Measurements from ENCODE around the gene NRN1L.
"Not testable (repeated sequence)": the region's sequence is repeated elsewhere in the genome, so short reads cannot be mapped to it uniquely, and the experiment has no call there.

Gene NRN1L

DNA sequence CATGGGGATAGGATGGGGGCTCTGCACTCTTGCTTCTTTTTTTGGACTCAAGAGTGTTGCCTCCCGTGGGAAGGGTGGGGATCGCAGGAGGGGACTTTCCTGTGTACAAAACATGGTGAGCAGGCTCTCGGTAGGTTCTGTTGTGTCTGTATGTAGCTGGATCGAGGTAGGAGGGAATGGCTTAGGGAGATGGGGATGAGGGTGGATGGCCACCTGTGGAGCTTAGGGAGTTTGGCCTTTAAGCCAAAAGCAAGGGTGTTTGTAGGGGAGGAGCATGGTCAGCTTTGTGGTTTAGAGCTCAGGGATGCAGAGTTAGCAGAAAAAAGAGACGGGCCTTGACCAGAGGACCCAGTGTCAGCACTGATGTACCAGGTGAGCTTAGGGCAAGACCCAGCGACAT lies 22.8 kb upstream of the NRN1L start:
- no peak for DNase-seq

GRCh38 chr16:67862623-67863583 lies 21.8 kb upstream of the NRN1L start:
- no peak for DNase-seq

- DNase-seq: not testable (repeated sequence)
These were observed 20.6 kb upstream of the NRN1L start for GRCh38 chr16:67864044-67864443.

GRCh38 chr16:67864594-67864993 lies 20.1 kb upstream of the NRN1L start:
- no peak for DNase-seq

GRCh38 chr16:67865318-67865717 lies 19.4 kb upstream of the NRN1L start:
- DNase-seq: no peak

GRCh38 chr16:67868290-67868689 lies 16.4 kb upstream of the NRN1L start:
- no peak for DNase-seq

DNA sequence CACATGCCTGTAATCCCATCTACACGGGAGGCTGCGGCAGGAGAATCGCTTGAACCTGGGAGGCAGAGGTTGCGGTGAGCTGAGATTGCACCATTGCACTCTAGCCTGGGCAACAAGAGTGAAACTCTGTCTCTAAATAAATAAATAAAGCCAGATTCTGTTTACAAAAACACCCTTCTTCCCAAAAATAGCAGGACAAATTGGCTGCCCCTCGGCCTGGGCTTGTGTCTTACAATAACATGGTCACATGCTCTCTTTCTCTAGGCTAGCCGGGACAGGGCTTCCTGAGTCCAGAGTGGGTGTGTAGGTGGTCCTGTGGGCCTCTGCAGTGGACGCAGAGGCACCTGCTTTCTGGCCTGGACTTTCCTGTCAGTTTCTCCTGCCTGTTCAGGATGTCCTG lies 15.0 kb upstream of the NRN1L start:
- DNase-seq: no peak

DNA sequence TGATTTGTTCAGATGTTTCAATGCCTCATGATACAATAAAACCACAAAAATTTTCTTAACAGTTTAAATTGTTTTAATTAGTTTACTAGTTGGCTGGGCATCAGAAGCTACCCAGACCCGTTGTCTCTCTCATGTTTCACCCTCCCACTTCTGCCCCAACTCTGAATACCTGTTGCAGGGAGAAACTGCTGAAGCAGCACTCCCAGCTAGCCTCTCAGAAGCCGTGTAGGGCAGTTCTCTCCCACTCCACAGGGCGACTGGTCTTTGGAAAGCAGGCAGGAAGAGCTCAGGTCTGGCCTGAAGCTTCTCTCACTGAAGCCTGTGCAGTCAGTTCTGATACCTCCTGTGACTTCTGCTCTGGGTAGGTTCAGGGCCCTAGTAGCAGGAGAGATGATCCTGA lies 13.4 kb upstream of the NRN1L start:
- DNase-seq: no peak

DNA sequence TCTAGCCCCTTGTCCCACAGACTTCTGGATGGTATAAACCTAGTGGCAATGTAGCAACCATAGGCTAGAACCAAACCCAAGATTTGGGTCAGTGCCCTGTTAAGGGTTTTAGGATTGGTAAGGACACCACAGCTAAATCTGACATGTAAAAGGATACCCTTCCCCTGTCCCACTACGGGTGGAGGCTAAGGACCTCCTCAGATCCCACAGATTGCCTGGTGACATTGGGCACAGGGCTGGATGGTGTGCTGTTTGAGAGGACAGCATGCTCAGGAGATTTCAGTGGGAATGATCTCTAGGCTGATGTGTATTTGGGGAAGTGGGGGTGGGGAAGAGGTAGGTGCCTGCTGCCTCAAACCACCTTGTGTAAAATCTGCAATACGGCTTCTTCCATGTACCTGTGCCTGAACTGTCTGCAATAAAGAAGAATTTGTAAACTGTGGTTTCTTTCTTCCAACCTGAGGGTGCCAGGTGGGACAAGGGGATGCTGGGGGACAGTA lies 12.5 kb upstream of the NRN1L start:
- no peak for DNase-seq

GRCh38 chr16:67872631-67873434 lies 11.9 kb upstream of the NRN1L start, which contains the start of gene EDC4:
TSS of gene EDC4 (plus strand) at chr16:67873052. CDS start at chr16:67873262, 210 bp downstream.
- DNase-seq: peak; percentile 84 to 85

DNA sequence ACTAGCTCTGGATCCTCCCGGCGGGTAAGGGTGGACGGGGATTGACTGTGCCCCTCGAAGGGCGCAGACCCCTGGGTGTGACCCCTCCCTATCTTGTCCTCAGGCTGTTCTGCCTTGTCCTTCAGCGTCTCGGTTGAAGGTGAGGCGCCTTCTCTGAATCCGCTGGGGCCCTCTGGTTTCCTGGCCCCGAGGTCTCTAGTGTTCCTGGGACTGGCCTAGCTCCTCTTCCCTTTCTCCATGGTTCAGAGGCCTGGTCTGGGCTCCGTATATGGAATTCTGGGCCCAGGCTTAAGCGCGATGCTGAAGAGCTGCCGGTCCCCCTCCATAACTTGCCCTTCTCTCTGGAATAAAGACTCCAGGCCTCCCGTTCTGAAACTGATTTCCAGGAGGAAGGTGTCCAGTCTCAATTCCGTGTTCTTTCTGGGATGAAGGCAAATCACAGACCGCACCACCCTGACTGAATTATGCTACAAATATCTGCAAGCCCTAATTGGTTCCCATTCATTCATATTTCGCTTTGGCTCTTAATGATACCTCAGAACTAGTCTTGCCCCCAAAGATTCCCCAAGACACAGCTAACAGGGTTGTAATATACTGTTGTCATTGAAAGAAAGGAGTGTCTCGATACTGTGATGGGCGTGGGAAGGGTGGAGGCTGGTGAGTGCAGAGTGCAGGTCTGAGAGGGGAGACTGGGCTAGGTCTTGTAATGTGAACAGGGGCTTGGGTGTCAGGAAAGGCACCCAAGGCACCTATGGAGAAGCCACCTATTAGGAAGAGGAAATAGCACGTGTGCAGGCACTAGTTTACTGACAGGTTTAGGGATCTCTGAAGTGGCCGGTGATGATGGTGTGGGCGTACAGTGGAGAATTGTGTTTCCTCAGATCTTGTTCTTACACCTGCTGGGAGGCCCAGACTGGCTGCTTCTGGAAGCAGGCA lies 11.0 kb upstream of the NRN1L start:
- DNase-seq: no peak

DNA sequence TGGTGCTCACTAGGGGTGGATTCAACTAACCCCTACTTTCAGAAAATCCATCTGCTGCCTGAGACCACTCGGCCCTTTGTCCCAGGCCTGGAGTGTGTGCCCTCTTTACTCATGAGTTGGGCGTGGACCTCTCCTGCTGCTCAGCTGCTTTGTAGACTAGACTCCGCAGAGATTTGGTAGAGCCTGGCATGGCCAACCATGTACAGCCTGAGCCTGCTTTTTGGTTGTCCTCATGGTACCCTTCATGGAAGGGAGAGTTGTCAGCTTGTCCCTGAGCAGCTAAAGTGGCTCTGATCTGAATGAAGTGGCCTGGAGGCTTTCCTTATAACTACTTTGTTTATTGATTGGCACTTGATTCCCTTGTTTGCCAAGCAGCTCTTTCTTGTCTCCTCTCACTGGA lies 10.3 kb upstream of the NRN1L start:
- DNase-seq: no peak

GRCh38 chr16:67877064-67877463 lies 7.6 kb upstream of the NRN1L start:
- no peak for DNase-seq

- DNase-seq: no peak
These were observed 6.5 kb upstream of the NRN1L start for GRCh38 chr16:67878232-67878631.

DNA sequence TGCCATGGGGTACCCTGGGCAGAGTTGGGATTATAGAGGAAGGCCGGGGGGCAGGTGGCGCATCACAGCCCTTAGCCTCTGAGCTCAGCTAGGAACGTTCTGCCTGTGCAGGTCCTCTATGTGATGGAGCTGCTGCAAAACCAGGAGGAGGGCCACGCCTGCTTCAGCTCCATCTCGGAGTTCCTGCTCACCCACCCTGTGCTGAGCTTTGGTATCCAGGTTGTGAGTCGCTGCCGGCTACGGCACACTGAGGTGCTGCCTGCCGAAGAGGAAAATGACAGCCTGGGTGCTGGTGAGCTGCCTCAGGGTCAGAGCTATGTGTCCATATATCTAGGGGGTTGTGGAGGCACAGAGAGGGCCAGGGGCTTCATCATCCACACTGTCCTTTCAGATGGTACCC lies 5.8 kb upstream of the NRN1L start:
- no peak for DNase-seq

DNA sequence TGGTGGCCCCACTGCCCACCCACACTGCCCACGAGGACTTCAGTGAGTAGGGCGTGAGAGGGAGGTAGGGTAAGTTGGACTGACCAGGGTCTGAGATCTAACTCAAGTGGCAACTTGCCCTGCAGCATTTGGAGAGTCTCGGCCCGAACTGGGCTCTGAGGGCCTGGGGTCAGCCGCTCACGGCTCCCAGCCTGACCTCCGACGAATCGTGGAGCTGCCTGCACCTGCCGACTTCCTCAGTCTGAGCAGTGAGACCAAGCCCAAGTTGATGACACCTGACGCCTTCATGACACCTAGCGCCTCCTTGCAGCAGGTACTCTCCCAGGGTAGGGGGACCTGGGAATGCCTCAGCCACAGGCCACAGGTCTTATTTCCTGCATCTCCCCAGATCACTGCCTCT lies 5.2 kb upstream of the NRN1L start:
- no peak for DNase-seq

- DNase-seq: no peak
These were observed 4.7 kb upstream of the NRN1L start for GRCh38 chr16:67879936-67880335.

DNA sequence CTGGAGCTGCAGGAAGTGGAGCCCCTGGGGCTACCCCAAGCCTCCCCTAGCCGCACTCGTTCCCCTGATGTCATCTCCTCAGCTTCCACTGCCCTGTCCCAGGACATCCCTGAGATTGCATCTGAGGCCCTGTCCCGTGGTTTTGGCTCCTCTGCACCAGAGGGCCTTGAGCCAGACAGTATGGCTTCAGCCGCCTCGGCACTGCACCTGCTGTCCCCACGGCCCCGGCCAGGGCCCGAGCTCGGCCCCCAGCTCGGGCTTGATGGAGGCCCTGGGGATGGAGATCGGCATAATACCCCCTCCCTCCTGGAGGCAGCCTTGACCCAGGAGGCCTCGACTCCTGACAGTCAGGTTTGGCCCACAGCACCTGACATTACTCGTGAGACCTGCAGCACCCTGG lies 4.1 kb upstream of the NRN1L start:
- DNase-seq: no peak

DNA sequence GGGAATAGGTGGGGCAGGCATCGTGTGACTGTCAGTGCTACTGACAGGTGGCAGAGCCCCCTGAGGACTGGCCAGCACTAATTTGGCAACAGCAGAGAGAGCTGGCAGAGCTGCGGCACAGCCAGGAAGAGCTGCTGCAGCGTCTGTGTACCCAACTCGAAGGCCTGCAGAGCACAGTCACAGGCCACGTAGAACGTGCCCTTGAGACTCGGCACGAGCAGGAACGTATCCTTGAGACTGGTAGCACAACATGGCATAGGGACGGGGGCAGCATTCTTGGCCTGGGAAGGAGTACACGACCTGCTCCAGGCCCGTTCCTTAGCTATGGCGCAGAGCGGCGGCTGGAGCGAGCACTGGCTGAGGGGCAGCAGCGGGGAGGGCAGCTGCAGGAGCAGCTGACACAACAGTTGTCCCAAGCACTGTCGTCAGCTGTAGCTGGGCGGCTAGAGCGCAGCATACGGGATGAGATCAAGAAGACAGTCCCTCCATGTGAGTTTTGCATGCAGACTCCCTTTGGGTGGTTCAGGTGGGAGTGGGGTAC lies 3.0 kb upstream of the NRN1L start:
- no peak for DNase-seq

GRCh38 chr16:67882374-67883145 lies 2.1 kb upstream of the NRN1L start:
- no peak for DNase-seq

DNA sequence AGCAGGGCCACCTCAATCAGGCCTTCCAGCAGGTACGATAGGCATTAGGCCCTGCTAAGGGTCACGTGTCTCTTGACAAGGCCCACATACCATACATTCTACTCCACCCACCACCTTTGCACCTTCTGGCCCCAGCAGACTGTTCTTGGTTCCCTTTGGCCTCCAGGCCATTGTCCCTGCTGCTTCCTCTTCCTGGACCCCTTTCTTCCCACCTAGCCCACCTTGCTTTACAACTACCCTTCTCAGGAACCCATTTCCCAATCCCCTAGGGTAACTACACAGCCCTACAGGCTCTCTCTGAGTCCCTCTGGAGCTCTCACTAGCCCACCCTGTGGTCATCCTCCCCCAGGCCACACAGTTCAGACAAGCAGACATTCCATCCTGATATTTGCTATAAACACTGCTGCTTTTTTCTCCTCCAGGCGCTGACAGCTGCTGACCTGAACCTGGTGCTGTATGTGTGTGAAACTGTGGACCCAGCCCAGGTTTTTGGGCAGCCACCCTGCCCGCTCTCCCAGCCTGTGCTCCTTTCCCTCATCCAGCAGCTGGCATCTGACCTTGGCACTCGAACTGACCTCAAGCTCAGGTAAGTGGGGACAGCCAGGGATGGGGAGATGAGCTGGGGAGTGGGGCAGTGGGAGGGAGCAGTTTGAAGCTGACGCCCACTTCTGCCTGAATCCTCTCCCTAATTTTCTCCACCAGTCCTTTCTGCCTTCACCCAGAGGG lies 1.4 kb upstream of the NRN1L start:
- DNase-seq: no peak
